ENCODE data around the gene OPRM1.

OPRM1 gene

GRCh38 chr6:154243793-154244750 is 205.0 kb downstream of the OPRM1 start:
- DNase-seq: peak; percentile 44

DNA sequence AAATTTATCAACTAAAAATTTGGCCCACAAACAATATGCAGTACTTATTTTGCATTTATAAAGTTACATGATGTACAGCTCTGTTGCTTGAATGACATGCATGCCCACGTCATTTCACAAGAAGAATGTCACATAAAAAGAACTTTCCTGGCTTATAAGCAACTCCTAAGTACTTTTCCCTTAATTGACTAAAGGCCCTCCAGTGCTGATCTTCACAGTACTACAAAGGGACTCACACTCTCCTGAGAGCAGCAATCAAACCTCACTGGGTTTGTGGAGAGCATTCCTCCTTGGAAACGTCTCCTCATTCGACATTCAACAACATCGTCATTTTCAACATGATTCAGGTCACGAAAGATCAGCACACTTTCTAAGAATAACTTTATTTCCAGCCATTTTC is 206.5 kb downstream of the OPRM1 start:
- no peak for DNase-seq

GRCh38 chr6:154246723-154247118 is 207.7 kb downstream of the OPRM1 start:
- DNase-seq: no peak

DNA sequence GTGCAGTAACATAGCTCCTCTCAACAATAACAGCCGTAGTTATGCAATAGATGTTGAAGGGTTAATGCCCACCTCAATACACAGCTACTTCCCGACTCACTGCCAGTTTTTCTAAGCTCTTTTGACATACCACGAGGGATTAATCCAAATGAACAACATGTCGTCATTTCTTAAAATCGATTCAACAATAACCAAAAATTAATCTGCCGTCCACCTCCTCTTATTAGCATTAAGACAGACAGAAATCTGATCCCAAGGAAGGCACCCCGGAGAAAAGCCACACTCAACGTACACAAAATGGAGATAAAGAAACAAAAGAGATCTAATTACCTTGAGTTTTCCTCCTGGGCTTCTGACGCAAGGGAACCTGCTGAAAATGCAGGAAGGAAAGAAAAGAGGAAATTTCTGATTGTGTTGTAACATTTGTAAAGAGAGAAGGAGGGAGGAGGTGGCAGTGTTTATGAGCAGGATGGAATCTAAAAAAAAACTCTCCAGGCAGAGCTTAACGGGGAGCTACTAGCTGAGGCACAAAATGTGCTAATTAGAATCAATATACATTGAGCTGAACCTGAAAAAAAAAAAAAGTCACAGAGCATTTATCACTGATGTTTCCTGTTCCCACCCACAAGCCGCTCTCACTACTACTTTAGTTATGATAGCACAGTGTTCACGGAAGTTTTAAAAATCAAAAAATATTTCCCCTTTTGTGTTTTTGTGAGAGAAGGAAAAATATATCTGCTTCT is 208.2 kb downstream of the OPRM1 start:
- peak; percentile 58 for DNase-seq

GRCh38 chr6:154249499-154250298 is 210.7 kb downstream of the OPRM1 start:
- DNase-seq: peak; percentile 72

DNA sequence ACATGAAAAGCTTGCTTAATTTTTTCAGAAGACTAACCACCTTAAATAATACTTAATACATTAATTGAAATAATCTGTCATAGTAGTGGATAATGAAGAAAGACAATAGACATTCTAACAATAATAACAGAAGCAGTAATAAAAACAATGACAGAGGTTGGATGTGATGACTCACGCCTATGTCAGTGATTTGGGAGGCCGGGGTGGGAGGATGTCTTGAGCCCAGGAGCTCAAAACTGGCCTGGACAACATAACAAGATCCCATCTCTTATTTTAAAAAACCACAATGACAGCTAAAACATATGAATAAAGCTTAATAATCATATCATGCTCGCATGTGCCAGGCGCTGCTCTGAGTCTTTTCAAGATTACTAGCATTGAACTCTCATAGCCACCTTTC is 212.1 kb downstream of the OPRM1 start:
- no peak for DNase-seq

GRCh38 chr6:154252678-154253077 is 213.6 kb downstream of the OPRM1 start:
- DNase-seq: no peak

DNA sequence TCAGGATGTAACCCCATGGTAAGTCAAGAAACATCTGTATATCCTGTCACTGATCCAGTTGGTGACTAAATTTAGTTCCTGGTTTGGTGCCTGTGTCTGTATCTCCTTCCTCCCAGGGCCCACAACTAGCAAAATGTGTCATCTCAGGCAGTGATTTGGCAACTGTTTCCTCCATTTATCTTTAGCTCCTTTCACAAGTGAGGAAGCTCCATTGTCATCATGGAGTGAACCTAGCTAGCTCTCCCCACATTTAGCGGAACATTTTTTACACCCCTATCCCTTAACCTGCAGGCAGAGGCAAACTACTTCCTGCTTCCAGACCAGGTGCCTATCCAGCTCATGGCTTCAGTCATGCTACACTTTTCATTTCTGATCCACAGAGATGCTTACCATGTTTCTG is 218.0 kb downstream of the OPRM1 start:
- no peak for DNase-seq

GRCh38 chr6:154258064-154258757 is 219.2 kb downstream of the OPRM1 start:
- DNase-seq: no peak

- no peak for DNase-seq
These were observed 222.8 kb downstream of the OPRM1 start for GRCh38 chr6:154261688-154262397.

- peak; percentile 10 for DNase-seq
These were observed 227.6 kb downstream of the OPRM1 start for GRCh38 chr6:154266560-154267099.

- DNase-seq: no peak
These were observed 228.6 kb downstream of the OPRM1 start for GRCh38 chr6:154267508-154268106.

- DNase-seq: no peak
These were observed 229.4 kb downstream of the OPRM1 start for GRCh38 chr6:154268486-154268885.

GRCh38 chr6:154274168-154274567 is 235.1 kb downstream of the OPRM1 start:
- no peak for DNase-seq

- peak; percentile 66 for DNase-seq
These were observed 238.0 kb downstream of the OPRM1 start for GRCh38 chr6:154276810-154277628.

DNA sequence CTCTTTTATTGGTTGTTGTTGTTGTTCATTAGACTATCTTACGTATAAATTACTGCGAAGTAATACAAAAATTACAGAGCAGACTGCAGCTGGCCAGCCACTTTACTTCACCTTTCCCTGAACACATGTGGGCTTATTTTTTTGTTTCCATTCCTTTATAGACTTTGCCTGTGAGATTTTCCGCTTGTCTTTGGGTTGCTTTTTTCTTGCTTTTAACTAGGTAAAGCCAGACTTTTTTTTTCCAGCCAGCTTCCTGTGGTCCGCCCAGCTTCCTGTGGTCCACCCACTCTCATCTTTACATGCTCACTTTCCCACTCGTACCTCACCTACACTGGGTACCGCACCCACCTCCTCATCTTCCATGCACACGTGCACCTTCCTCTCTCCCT is 238.6 kb downstream of the OPRM1 start:
- DNase-seq: no peak

GRCh38 chr6:154280521-154280920 is 241.5 kb downstream of the OPRM1 start:
- no peak for DNase-seq

GRCh38 chr6:154284313-154284853 is 245.3 kb downstream of the OPRM1 start:
- no peak for DNase-seq

DNA sequence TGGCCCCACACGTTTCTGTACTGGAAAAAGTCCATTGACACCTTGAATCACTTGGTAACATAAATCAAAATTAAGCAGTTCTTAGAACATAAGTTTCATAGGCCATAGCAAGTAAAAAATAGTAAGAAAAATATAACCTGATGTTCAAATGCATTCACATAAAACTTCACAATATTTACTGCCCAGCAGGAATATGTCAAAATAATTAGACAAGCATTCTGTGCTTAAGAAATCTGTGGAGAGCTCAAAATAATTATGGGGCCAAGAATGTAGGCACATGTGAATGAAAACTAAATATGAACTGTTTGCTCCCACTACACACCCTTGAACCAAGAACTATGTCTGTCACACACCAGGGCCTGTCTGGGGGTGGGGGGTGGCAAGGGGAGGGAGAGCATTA is 246.8 kb downstream of the OPRM1 start:
- DNase-seq: no peak
